Measurements from ENCODE around the gene AMMECR1. TPM values are rescaled to one million over a fixed set of nuclear protein-coding genes. Genes with fewer than 3 reads are reported as not detected.
A peak's percentile ranks its signal among the peaks of the same experiment; 100 is the strongest.

The AMMECR1 gene
- total RNA-seq, 1 experiment from 2014 or later, result 22.9 TPM

GRCh38 chrX:110316351-110317060, 1.4 kb downstream of the AMMECR1 start:
- in situ Hi-C loops (cut with HindIII; ENCODE audit: low pct_unique_long_range_greater_than_20kb, low sequenced_read_pairs), result no loop called here
- no peak for DNase-seq (ENCODE audit: low read depth)

DNA sequence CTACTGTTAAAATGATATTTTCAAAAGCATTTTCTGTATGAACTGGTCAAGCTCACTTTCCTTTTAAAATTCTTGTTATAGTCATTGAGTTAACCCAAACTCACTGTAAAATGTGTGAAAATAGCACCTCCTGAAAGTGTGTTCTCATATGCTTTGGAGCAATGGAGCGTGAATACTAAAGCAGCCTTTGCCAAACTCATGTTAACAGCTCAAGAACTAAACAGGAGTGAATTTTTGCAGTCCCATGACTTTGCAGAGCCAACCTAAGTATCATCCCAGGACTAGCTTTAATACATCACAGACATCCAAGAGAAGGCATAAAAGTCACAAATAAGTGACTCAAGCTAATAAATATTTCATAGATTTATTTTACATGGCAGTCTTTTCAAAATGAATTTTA, 2.3 kb downstream of the AMMECR1 start:
- peak; percentile 15 for DNase-seq (ENCODE audit: low read depth)
- in situ Hi-C loops (cut with HindIII; ENCODE audit: low pct_unique_long_range_greater_than_20kb, low sequenced_read_pairs), result no loop called here

GRCh38 chrX:110311437-110312230, 6.3 kb downstream of the AMMECR1 start:
- DNase-seq (ENCODE audit: low read depth), result no peak
- in situ Hi-C loops (cut with HindIII; ENCODE audit: low pct_unique_long_range_greater_than_20kb, low sequenced_read_pairs), result no loop called here

GRCh38 chrX:110310896-110311295, 7.0 kb downstream of the AMMECR1 start:
- DNase-seq (ENCODE audit: low read depth), result no peak
- in situ Hi-C loops (cut with HindIII; ENCODE audit: low pct_unique_long_range_greater_than_20kb, low sequenced_read_pairs), result no loop called here

- DNase-seq (ENCODE audit: low read depth), result no peak
- in situ Hi-C loops (cut with HindIII; ENCODE audit: low pct_unique_long_range_greater_than_20kb, low sequenced_read_pairs), result no loop called here
Measured at GRCh38 chrX:110310000-110310790, 7.7 kb downstream of the AMMECR1 start.

DNA sequence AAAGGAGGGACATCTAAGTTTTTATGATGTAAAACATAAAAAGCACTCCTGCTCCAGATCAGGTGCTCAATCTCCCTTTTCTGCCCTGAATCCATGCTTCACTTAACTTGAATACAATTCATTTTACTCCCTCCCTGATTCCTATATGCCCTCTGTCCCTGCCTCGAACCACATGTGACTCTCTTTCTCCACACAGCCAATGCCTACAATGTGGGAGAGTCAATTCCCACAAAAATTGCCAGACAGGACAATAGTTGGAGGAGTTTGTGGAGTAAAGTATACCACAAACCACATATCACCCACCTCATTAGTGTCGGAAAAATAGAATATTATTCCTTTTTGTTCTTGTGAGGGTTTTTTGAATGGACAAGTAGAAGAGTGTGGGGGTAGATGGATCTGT, 9.7 kb downstream of the AMMECR1 start:
- in situ Hi-C loops (cut with HindIII; ENCODE audit: low pct_unique_long_range_greater_than_20kb, low sequenced_read_pairs), result no loop called here
- DNase-seq (ENCODE audit: low read depth), result no peak

- DNase-seq (ENCODE audit: low read depth), result no peak
- in situ Hi-C loops (cut with HindIII; ENCODE audit: low pct_unique_long_range_greater_than_20kb, low sequenced_read_pairs), result no loop called here
Measured at GRCh38 chrX:110304884-110305283, 13.0 kb downstream of the AMMECR1 start.

DNA sequence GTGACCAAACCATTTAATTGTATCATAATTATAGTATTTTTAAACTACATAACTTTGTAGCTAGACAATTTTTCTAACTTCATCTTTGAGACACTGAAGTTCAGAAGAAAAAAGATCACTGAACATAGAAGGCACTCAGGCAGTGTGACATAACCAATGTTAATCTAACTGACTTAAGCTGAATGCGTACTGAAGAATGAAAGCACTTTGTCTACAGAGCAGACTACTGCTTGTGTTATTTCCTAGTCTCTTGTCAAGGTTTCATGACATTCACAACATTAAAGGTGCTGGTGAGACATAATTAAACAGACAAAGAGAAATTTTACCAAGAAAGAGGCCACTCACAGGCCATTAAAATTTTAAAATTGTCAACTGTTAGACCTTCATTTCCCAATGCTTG, 13.5 kb downstream of the AMMECR1 start:
- in situ Hi-C loops (cut with HindIII; ENCODE audit: low pct_unique_long_range_greater_than_20kb, low sequenced_read_pairs), result no loop called here
- DNase-seq (ENCODE audit: low read depth), result no peak

GRCh38 chrX:110302975-110303374, 14.9 kb downstream of the AMMECR1 start:
- in situ Hi-C loops (cut with HindIII; ENCODE audit: low pct_unique_long_range_greater_than_20kb, low sequenced_read_pairs), result no loop called here
- DNase-seq (ENCODE audit: low read depth), result no peak

DNA sequence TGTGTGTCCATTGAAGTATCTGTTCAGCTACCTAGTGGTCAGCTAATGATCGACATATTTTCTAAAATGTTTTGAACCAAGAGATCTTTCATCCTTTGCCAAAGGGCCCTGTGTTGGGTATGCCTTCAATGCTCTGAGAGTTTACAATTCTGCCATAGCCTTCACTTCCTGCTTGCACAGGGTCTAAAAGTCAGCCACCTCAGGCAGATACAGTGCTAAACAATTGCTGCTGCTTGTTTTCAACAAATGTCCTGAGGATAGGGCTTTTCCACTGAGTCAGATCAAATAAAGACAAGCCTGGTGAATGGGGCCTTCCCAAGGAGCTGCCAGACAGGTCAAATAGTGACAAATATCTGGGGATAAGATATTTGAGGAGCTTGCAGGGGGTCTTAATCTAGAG, 16.7 kb downstream of the AMMECR1 start:
- no peak for DNase-seq (ENCODE audit: low read depth)
- in situ Hi-C loops (cut with HindIII; ENCODE audit: low pct_unique_long_range_greater_than_20kb, low sequenced_read_pairs), result no loop called here

- in situ Hi-C loops (cut with HindIII; ENCODE audit: low pct_unique_long_range_greater_than_20kb, low sequenced_read_pairs), result no loop called here
- DNase-seq (ENCODE audit: low read depth), result no peak
Measured at GRCh38 chrX:110294087-110294486, 23.8 kb downstream of the AMMECR1 start.

- DNase-seq (ENCODE audit: low read depth), result no peak
- in situ Hi-C loops (cut with HindIII; ENCODE audit: low pct_unique_long_range_greater_than_20kb, low sequenced_read_pairs), result no loop called here
Measured at GRCh38 chrX:110293658-110294057, 24.2 kb downstream of the AMMECR1 start.

DNA sequence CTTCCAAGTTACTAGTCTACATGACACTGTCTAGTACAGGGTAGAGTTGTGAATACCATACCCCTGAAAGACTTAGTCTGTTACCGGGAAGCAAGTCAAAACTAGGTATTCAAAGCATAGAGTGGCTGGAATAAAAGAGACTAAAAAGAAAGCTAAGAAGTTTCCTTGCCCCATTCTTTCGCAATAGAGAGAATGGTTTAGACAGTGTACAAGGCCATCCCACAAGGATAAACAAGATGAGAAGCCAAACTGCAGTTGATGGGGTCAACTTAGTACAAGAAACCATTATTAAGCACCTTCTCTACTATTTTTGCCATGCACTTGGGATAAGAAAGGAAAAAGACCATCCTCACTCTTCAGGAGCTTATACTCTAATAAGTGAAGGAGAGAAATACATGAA, 30.3 kb downstream of the AMMECR1 start:
- in situ Hi-C loops (cut with HindIII; ENCODE audit: low pct_unique_long_range_greater_than_20kb, low sequenced_read_pairs), result no loop called here
- no peak for DNase-seq (ENCODE audit: low read depth)

DNA sequence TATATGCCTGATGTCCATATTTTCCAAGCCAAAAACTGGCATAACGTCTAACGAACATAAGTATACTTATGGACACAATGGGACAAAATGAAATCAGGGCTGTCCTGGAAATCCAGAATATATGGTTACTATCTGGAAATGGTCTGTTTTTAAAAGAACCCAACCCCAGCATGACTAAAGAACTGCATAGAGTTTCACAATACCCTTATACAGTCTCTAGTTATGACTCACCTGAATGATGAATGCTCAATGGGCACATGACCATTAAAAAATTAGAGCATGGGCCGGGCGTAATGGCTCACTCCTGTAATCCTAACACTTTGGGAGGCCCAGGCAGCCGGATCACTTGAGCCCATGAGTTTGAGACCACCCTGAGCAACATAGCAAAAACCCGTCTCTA, 31.8 kb downstream of the AMMECR1 start:
- DNase-seq (ENCODE audit: low read depth), result peak; percentile 76
- in situ Hi-C loops (cut with HindIII; ENCODE audit: low pct_unique_long_range_greater_than_20kb, low sequenced_read_pairs), result no loop called here

- peak; percentile 60 for DNase-seq (ENCODE audit: low read depth)
- in situ Hi-C loops (cut with HindIII; ENCODE audit: low pct_unique_long_range_greater_than_20kb, low sequenced_read_pairs), result no loop called here
Measured at GRCh38 chrX:110284159-110284558, 33.7 kb downstream of the AMMECR1 start.

DNA sequence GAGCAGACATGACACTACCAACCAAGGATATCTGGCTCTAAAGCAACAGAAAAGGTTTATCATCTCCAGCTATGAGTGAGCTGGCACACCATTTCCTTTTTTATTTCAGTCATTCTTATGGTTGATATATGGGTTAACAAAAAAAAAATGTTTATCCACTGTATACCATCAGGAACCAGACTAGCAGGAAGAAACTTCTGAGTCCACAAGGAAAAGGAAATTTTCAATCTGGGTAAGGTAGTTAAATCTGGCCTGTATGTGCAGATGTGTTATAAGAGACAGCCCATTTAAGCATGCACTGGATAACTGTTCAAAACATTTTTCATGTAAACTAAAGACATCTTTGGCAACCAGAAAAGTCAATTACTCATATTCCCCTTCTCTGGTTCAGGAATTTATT, 35.0 kb downstream of the AMMECR1 start:
- no peak for DNase-seq (ENCODE audit: low read depth)

GRCh38 chrX:110281377-110281776, 36.5 kb downstream of the AMMECR1 start:
- DNase-seq (ENCODE audit: low read depth), result no peak
- in situ Hi-C loops (cut with HindIII; ENCODE audit: low pct_unique_long_range_greater_than_20kb, low sequenced_read_pairs), result no loop called here

More for the DNA sequence above, 35.0 kb downstream of the AMMECR1 start:
- in situ Hi-C loops (cut with HindIII; ENCODE audit: low pct_unique_long_range_greater_than_20kb, low sequenced_read_pairs), result no loop called here

DNA sequence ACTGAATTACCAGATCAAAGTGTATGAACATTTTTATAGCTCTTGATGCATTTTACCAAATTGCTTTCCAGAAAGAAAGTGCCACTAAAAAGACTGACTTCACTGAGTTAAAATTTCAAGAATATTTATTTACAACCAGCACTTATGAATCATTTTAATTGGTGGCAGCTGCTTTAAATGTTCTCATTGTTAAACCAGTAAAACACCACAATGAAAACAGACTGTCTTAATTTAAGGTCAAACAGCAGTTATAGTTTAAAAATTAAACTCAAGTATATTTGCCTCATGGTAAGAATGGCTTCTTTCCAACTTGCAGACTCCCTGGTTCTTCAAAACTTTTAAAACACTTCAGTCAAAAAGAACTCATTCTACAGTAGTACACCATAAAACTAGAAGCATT, 36.9 kb downstream of the AMMECR1 start:
- peak; percentile 58 for DNase-seq (ENCODE audit: low read depth)
- in situ Hi-C loops (cut with HindIII; ENCODE audit: low pct_unique_long_range_greater_than_20kb, low sequenced_read_pairs), result no loop called here

- in situ Hi-C loops (cut with HindIII; ENCODE audit: low pct_unique_long_range_greater_than_20kb, low sequenced_read_pairs), result no loop called here
- DNase-seq (ENCODE audit: low read depth), result no peak
Measured at GRCh38 chrX:110277609-110278008, 40.3 kb downstream of the AMMECR1 start.

Measured in Caki2 (cell line).